GM19463 (cell line): ENCODE data around the gene ABTB2.

Experiments used
- ATAC-seq: cut with Tn5 transposase; IDR thresholded peaks from one replicate; pipeline ENCODE4 v1.9.1; 2021; ENCODE audit warnings: mild to moderate bottlenecking, moderate library complexity; ENCODE audit not compliant: unreplicated experiment

The ABTB2 gene

GRCh38 chr11:34178209-34178821 is 179.5 kb downstream of the ABTB2 start:
- ATAC-seq: no peak

GRCh38 chr11:34176751-34177209 is 181.0 kb downstream of the ABTB2 start:
- no peak for ATAC-seq

- peak; percentile 36 for ATAC-seq
These were observed 182.4 kb downstream of the ABTB2 start for GRCh38 chr11:34175284-34176019.

GRCh38 chr11:34174412-34175041 is 183.3 kb downstream of the ABTB2 start:
- peak; percentile 89 for ATAC-seq

GRCh38 chr11:34173050-34173449 is 184.8 kb downstream of the ABTB2 start:
- ATAC-seq: no peak

- no peak for ATAC-seq
These were observed 188.1 kb downstream of the ABTB2 start for GRCh38 chr11:34169686-34170085.

GRCh38 chr11:34168642-34169420 is 189.0 kb downstream of the ABTB2 start:
- ATAC-seq: no peak

- ATAC-seq: no peak
These were observed 189.8 kb downstream of the ABTB2 start for GRCh38 chr11:34167961-34168360.

- no peak for ATAC-seq
These were observed 190.7 kb downstream of the ABTB2 start for GRCh38 chr11:34166806-34167740.

- ATAC-seq: no peak
These were observed 191.8 kb downstream of the ABTB2 start for GRCh38 chr11:34165786-34166555.

GRCh38 chr11:34165121-34165520 is 192.7 kb downstream of the ABTB2 start:
- no peak for ATAC-seq

- no peak for ATAC-seq
These were observed 195.0 kb downstream of the ABTB2 start for GRCh38 chr11:34162856-34163255.

- ATAC-seq: no peak
These were observed 195.4 kb downstream of the ABTB2 start for GRCh38 chr11:34162493-34162820.

- ATAC-seq: no peak
These were observed 195.9 kb downstream of the ABTB2 start for GRCh38 chr11:34161812-34162492.

- no peak for ATAC-seq
These were observed 196.4 kb downstream of the ABTB2 start for GRCh38 chr11:34161361-34161760.

- ATAC-seq: no peak
These were observed 197.0 kb downstream of the ABTB2 start for GRCh38 chr11:34160791-34161190.

GRCh38 chr11:34160049-34160721 is 197.6 kb downstream of the ABTB2 start:
- ATAC-seq: no peak

GRCh38 chr11:34158661-34159060 is 199.1 kb downstream of the ABTB2 start:
- no peak for ATAC-seq
